ENCODE results near the gene ZNF428. TPM values are rescaled to one million over a fixed set of nuclear protein-coding genes. Genes with fewer than 3 reads are reported as not detected.
"Not testable (repeated sequence)": the region's sequence is repeated elsewhere in the genome, so short reads cannot be mapped to it uniquely, and the experiment has no call there.

Gene ZNF428
- total RNA-seq, 1 donor from 2014 or later: 27.1 TPM

- Histone ChIP-seq H3K27ac (no peak overlapping the region), H3K4me3 (no peak overlapping the region), H3K9me3 (no peaks in the 10 kb centered on the region), H3K36me3 (peaks cover 26% of the 10 kb centered on the region), H3K27me3 (no peaks in the 10 kb centered on the region), H3K4me1 (no peaks in the 10 kb centered on the region)
- no peak for DNase-seq
- intact Hi-C loops (cut with DNase I): no loop called here
- no peak for ATAC-seq
- TF ChIP-seq CTCF (IDR thresholded peaks at IDR 0.05): no peak
Observed at GRCh38 chr19:43605875-43606568, 13.4 kb downstream of the ZNF428 start.

GRCh38 chr19:43600326-43600725, 19.1 kb downstream of the ZNF428 start:
- Histone ChIP-seq H3K4me1 (peaks cover 14% of the 10 kb centered on the region), H3K36me3 (peaks cover 39% of the 10 kb centered on the region)
- H3K27me3 ChIP-seq; intact Hi-C loops (cut with DNase I); DNase-seq; ATAC-seq; H3K27ac ChIP-seq; H3K9me3 ChIP-seq; H3K4me3 ChIP-seq: not testable (repeated sequence)

GRCh38 chr19:43599635-43600295, 19.7 kb downstream of the ZNF428 start:
- H3K4me1 ChIP-seq: peaks cover 20% of the 10 kb centered on the region
- DNase-seq (no peak), ATAC-seq (no peak)
- no peaks in the 10 kb centered on the region for H3K27me3 ChIP-seq
- H3K27ac ChIP-seq: no peak overlapping the region
- peaks cover 39% of the 10 kb centered on the region for H3K36me3 ChIP-seq
- TF ChIP-seq CTCF (IDR thresholded peaks at IDR 0.05): no peak
- no peak overlapping the region for H3K4me3 ChIP-seq
- intact Hi-C loops (cut with DNase I): no loop called here
- H3K9me3 ChIP-seq: no peaks in the 10 kb centered on the region

- no peak overlapping the region for H3K27ac ChIP-seq
- no peak for DNase-seq
- intact Hi-C loops (cut with DNase I): no loop called here
- H3K9me3 ChIP-seq: no peaks in the 10 kb centered on the region
- peaks cover 46% of the 10 kb centered on the region for H3K36me3 ChIP-seq
- no peak for TF ChIP-seq CTCF (IDR thresholded peaks at IDR 0.05)
- no peak overlapping the region for H3K4me3 ChIP-seq
- H3K27me3 ChIP-seq: no peaks in the 10 kb centered on the region
- no peak for ATAC-seq
- H3K4me1 ChIP-seq: peaks cover 28% of the 10 kb centered on the region
Observed at GRCh38 chr19:43598445-43599240, 20.8 kb downstream of the ZNF428 start.

GRCh38 chr19:43597876-43598275, 21.6 kb downstream of the ZNF428 start:
- H3K4me3 ChIP-seq: no peak overlapping the region
- no peaks in the 10 kb centered on the region for H3K27me3 ChIP-seq
- ATAC-seq (no peak), DNase-seq (no peak)
- peaks cover 54% of the 10 kb centered on the region for H3K36me3 ChIP-seq
- no peak overlapping the region for H3K27ac ChIP-seq
- H3K9me3 ChIP-seq: no peaks in the 10 kb centered on the region
- intact Hi-C loops (cut with DNase I): no loop called here
- no peak for TF ChIP-seq CTCF (IDR thresholded peaks at IDR 0.05)
- peaks cover 28% of the 10 kb centered on the region for H3K4me1 ChIP-seq
